NCI-H2196 treated with DMSO at 0.1 percent for 48 hours (cell line): Measurements from ENCODE around the gene NR3C2.
"Not testable (repeated sequence)": the region's sequence is repeated elsewhere in the genome, so short reads cannot be mapped to it uniquely, and the experiment has no call there.

Source experiments
- DNase-seq: peaks from one replicate; lab custom pipeline; 2025; ENCODE audit not compliant: unreplicated experiment; lab: John Stamatoyannopoulos, UW

Gene NR3C2

GRCh38 chr4:148173397-148174017 is 268.7 kb downstream of the NR3C2 start:
- no peak for DNase-seq

DNA sequence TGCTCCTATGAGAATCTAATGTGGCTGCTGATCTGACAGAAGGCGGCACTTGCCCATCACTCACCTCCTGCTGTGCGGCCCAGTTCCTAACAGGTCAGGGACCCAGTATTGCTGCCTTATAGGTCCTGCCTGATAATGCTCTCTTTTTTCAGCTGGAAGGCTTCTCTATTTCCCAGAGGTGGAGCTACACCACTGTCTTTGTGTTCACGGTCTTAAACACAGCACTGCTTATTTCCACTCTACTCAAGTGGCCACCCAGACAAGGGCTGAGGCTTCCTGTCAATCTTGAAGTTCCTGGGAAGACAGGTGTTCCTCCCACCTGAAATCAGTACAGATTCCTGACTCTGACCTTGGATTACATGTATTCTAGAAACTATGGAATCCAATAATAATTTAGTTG is 270.6 kb downstream of the NR3C2 start:
- DNase-seq = no peak

- DNase-seq = no peak
These were observed 271.5 kb downstream of the NR3C2 start for GRCh38 chr4:148170408-148171365.

DNA sequence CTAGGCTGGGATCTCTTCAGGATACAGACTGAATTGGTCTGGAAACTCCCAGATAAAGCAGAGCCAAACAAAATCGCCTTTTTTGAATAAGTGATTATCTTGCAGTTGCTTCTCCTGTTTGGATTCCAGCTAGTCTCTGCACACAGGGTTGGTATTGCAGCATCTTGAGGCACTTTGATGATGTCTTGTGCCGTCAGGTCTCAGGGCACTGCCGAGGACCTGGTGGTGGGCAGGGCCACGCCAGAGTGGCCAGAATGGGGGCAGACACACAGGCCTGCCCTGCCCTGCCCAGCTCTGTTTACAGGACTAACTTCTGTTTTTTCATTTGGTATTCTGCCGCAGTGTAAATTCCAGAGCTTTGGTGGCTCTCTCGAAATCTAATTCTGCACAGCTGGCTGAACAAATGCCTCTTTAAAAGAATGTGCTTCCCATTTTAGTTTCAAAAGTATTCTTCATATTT is 276.1 kb downstream of the NR3C2 start:
- no peak for DNase-seq

DNA sequence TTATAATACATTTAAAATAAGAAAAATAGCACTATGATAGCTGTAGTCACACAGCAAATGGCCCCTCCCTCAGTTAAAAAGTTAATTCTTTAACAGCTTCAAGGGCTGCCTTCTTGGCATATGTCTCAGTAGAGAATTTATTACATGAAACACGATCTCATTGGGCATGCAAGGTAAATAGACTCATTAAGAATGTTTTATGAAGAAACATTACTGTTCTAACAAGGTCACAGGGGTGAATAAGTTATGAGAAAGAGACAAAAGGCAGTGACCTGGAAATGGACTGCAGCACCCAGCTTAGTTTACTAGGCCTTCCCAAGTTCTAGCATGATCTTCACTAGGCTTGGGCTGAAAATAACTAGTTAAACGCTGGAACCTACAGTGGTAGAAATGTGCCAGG is 277.7 kb downstream of the NR3C2 start:
- no peak for DNase-seq

- no peak for DNase-seq
These were observed 279.2 kb downstream of the NR3C2 start for GRCh38 chr4:148162991-148163390.

GRCh38 chr4:148162519-148162918 is 279.7 kb downstream of the NR3C2 start:
- no peak for DNase-seq

- DNase-seq = no peak
These were observed 280.6 kb downstream of the NR3C2 start for GRCh38 chr4:148161601-148162000.

DNA sequence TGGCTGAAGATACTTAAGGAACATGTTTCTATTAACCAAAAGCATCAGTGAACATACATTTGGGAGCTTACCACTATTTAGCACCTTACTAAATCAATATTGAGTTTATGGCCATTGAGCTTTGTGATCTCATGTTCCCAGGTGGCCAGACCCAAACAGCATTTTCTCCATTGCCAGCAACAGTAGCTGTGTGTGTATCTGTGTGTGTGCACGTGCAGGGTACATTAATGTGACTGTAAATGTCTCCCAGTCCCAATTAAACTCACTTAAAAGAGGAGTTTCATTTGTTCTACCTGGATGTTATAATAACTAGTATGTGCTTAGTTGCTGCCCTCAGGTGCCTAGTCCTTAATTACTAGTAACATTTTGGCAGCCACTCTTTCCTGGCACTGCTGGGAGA is 282.4 kb downstream of the NR3C2 start:
- no peak for DNase-seq

DNA sequence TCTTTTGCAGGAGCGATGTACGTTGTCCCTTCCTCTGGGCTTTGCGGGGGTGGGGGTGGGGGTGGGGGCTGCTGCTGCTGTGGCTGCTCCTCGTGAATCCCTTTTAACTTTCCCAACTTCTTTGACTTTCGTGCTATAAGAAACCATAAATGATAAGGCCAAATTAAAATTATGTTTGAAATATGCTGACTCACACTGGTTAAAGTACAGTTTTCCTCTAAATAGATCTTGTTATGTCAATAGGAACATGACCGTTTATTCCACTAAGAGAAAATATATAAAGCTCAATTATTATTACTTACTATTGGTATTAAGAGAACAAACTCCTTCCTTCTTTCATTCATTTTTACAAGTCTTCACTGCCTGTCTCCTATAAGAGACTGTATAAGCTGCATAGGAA is 287.4 kb downstream of the NR3C2 start:
- DNase-seq = no peak

DNA sequence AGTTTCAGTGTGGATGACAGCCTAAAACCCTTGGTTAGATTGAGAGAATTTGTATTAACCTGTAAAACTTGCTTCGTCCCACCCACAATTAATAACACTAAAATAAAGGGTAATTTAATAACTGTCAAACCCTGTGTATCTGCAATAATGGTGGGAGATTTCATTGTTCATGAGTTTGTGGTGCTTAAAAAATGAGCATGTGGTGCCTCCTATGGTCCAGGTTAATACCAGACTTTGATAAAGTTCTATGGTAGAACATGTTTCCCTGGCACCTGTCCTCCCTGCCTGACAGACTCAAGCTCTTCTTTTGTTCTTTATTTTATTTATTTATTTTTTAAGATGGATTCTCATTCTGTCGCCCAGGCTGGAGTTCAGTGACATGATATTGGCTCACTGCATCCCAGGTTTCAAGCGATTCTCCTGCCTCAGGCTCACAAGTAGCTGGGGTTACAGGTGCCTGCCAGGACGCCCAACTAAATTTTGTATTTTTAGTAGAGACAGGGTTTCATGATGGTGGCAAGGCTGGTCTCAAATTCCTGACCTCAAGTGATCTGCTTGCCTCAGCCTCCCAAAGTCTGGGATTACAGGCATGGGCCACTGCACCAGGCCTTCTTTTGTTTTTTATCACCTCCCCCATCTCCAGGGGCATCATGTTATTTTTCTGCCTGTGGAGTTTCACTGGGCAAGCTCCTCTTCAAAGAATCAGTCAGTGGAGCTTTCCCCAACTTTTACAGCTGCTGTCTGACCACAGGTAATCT is 289.2 kb downstream of the NR3C2 start:
- no peak for DNase-seq

DNA sequence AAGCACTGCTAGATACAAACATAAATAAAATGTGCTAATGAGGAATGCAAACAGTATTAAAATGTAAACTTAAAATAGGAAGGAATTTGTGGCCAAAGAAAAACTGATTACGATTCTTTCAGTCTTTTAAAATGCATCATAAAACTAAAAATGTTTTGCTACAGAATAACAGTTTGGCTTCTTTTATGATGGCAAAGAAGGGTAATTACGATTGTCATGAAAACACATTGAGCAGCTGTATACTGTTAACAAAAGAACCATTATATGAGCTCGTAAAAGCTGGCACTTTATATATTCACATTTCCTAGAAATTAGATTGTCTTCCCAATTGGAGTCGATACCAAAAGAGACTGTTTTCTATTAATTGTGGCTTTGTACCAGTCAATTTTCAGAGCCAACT is 290.4 kb downstream of the NR3C2 start:
- no peak for DNase-seq

DNA sequence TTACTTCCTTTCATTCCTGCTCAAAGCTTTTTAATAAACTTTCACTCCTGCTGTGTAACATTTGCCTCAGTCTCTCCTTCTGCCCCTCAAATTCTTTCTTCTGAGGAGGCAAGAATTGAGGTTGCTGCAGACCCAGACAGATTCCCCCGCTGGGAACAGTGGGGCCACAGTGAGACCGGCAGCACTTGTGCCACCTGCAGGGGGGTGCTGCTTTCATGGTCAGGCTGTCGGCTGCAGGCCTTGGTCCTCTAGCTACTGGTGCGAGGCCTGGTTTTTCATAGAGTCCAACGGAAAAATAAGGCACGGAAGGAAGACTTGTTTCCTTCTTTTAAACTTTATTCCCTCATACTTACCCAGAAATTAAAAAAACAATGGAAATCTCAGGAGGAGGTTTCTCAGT is 296.7 kb downstream of the NR3C2 start:
- no peak for DNase-seq

DNA sequence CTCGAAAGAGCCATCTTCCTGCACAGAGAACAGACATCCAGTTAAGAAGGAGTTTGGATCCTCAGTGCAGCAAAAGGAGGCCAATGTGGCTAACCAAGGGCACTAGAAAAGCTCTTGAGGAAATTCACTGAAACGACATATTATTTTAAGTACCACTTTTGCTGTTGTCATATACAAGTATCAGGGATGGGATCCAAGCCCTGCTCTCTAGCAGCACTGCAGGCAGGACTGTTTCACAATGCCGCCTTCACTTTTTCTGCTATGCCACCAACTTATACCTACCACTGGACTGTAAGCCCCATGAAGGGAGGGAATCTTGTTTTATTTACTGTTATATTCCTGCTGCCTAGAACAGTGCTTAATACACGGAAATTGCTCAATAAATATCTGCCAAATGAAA is 299.0 kb downstream of the NR3C2 start:
- no peak for DNase-seq

GRCh38 chr4:148141501-148141900 is 300.7 kb downstream of the NR3C2 start:
- DNase-seq = no peak

GRCh38 chr4:148126825-148127224 is 315.4 kb downstream of the NR3C2 start:
- no peak for DNase-seq

- no peak for DNase-seq
These were observed 317.7 kb downstream of the NR3C2 start for GRCh38 chr4:148124512-148124911.

GRCh38 chr4:148123161-148123560 is 319.1 kb downstream of the NR3C2 start:
- not testable (repeated sequence) for DNase-seq

GRCh38 chr4:148120216-148120615 is 322.0 kb downstream of the NR3C2 start:
- DNase-seq = no peak

GRCh38 chr4:148118633-148119032 is 323.6 kb downstream of the NR3C2 start:
- no peak for DNase-seq

DNA sequence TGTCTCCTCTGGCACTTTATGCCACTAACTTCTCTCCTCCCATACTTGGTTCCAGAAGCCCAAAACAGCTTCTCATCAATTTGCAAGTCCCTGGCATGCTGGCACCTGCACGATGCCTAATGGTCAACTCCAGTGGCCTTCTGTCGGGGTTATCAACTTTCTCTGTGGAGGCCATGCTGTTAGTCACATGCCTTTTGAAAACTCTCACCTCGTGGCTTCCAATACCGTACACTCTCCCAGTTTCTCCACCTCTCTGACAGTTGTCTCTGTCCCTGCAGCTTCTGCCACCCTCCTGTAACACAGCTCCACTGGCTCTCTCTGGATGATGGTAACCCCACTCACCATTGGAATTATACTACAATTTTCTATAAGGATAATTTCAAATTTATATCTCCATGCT is 324.0 kb downstream of the NR3C2 start:
- DNase-seq = no peak

DNA sequence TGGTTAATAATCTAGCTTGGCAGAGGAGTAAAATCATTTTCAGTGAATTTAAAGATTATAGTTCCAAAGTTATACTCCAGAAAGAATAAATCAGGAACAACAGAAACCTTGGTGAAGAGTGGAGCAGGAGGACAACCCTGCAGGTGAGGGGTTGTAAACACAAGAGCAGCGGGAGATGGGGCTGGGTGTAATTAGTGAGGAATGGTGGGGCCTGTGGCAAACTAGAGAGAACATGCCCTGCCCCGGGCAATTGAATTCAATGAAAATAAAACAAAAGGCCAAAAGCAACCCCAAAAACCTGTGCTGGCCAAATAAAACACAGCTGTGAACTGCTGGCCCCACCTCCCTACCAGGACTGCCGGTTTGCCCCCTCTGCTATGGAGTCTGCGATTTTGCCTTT is 325.2 kb downstream of the NR3C2 start:
- DNase-seq = no peak
